Glomerular visceral epithelial cell (primary cell): ENCODE measurements around the gene CNOT1.

Experiments
- DNase-seq: peaks from one replicate; pipeline ENCODE4 v3.0.0-alpha.2; 2016; ENCODE audit errors: extremely low spot score

CNOT1 gene

DNA sequence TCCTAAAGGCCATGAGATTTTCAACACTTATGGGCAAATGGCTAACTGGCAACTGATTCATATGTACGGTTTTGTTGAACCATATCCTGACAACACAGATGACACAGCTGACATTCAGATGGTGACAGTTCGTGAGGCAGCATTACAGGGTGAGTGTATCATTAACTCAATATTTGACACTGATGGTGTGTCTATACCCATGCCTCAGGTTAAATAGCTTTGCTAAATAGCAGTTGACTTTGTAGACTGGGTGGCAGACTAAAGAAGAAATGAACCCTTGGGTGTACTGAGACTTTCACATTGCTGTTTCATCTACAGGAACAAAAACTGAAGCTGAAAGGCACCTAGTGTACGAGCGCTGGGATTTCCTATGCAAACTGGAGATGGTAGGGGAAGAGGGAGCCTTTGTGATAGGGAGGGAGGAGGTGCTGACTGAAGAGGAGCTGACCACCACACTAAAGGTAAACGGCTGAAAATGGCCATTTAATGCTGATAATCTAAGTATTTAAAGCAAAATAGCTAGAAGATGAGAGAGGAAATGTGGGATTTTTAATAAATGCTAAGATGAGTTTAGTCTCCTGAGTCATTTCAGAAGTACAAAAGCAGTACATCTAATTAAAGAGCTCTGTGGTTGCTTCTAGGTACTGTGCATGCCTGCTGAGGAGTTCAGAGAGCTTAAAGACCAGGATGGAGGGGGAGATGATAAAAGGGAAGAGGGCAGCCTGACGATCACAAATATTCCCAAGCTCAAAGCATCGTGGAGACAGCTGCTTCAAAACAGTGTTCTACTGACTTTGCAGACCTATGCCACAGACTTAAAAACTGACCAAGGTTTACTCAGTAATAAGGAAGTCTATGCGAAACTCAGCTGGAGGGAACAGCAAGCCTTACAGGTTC, 111.3 kb downstream of the CNOT1 start:
- DNase-seq = no peak

DNA sequence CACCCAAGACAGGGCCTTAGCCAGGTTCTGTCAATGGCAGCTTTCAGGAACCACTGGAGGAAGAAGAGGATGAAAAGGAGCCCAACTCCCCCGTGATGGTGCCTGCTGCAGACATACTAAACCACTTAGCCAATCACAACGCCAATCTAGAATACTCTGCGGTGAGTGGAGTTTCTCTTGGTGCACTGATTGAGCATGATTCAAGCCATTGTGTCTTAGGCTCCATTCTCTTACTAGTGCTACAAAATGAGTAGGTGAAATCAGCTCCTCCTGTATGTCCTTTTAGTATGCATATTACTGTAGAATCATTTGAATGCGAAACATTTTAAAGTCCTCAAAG, 112.9 kb downstream of the CNOT1 start:
- no peak for DNase-seq

DNA sequence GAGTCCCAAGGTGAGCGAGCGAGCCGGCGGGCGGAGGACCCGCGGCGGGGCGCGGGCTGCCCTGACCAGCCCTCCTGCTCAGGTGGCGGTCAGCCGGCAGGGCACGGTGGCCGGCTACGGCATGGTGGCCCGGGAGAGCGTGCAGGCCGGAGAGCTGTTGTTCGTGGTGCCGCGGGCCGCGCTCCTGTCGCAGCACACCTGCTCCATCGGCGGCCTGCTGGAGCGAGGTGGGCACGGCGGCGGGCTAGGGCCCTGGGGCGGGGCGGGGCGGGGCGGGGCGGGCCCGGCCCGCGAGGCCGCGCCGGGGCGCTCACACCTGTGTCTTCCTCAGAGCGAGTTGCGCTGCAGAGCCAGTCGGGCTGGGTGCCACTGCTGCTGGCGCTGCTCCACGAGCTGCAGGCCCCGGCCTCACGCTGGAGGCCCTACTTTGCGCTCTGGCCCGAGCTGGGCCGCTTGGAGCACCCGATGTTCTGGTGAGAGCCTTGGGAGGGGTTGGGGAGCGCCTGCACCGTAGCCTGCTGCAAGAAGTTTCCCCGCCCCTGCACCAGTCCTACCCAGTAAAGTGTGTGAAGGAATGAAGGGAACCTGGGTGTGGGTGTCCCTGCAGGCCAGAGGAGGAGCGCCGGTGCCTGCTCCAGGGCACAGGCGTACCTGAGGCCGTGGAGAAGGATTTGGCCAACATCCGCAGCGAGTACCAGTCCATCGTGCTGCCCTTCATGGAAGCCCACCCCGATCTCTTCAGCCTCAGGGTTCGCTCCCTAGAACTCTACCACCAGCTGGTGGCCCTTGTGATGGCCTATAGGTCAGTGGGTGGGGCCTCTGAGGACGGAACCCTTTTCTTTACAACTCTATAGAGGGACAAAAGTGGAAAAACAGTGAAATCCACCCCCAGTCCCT, 113.5 kb downstream of the CNOT1 start:
- DNase-seq = peak; percentile 44

DNA sequence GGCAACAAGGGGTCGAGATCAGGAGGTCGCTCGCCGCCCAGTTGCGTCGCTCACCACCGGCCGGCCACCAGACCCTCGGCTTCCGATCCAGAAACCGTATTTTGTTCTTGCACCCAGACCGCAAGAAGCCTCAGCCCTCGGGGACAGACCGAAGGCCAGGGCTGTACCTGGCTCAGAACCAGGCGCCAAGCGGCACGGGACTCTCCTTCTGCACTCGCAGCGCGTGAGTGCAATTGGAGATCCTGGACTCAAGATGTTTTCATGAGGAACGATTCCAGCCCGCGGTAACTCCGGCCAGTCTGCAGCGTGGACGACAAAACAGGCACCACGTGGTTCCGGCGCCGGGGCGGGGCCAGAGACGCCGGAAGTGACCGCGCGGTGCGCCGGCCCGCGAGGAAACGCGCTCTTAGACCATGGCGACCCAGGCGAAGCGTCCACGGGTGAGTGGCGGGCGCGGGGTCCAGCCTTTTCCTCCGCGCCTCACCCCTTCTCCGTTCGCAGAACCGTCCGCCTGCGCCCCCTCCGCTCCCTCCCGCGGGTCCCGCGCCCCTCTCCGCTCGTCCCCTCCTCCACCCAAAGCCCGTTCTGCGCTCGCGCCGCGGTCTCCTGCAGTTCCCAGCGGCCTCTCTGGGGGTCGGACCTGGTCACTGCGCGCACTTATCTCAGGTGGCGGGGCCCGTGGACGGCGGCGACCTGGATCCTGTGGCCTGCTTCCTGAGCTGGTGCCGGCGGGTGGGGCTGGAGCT, 114.3 kb downstream of the CNOT1 start, which contains the start of gene SETD6:
Gene SETD6, plus strand, starts transcription at position 393 of the 746 bp plus-strand sequence. Its CDS starts 21 bp downstream, at position 414.
- peak; percentile 80 for DNase-seq

DNA sequence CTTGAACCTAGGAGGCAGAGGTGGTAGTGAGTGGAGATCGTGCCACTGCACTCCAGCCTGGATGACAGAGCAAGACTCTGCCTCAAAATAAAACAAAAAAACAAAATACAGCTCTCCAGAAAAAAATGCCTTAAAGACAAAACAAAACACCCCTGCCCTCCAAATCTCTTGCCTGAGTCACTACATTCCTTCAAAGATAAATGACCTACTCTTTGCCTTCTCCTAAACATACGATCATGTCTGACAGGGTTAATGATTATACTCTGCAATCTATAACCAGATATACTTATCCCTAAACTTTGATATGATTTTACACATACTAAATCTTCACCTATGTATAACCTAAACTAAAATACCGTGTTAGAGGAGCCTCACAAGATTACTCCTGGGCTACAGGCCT, 115.8 kb downstream of the CNOT1 start:
- no peak for DNase-seq

DNA sequence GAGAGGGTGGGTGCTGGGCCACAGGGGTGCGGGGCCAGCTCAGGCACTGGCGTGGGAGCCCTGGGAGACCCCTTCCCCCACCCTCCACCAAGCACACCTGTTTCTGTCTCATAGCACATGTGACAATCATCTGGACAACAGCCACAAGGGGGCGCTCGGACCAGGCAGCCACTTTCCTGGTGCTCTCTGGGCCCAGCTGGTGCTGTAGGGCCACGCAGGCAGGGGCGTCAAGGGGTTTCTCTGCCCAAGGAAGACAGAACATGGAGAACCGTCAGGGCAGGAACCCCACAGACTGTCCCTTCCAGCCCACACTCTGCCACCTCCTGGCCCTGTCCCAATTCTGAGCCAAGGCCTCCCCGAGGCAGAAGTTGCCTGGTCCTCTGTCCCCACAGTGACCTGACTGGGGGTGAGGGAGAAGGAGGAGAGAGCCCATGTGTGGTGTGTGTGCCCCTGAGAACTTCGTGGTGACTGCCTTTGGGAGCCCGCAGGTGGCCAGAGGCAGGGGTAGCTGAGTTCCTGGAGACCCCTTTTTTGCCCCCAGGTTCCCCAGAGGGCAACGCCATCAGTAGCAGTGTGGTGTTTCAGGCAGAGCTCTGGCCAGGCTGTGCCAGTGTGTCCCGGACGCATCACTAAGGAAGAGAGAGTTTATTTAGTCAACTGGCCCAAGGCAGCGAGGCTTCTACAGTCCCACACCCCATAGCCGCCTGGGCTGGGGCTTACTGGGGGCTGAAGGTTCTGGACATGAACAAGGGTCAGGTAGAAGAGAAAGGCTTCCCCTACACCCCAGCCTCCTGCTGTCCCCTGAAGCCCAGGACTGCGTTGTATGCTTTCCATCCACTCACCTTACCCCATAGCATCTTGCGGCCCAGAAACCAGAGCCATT, 117.5 kb downstream of the CNOT1 start:
- DNase-seq = peak; percentile 61

DNA sequence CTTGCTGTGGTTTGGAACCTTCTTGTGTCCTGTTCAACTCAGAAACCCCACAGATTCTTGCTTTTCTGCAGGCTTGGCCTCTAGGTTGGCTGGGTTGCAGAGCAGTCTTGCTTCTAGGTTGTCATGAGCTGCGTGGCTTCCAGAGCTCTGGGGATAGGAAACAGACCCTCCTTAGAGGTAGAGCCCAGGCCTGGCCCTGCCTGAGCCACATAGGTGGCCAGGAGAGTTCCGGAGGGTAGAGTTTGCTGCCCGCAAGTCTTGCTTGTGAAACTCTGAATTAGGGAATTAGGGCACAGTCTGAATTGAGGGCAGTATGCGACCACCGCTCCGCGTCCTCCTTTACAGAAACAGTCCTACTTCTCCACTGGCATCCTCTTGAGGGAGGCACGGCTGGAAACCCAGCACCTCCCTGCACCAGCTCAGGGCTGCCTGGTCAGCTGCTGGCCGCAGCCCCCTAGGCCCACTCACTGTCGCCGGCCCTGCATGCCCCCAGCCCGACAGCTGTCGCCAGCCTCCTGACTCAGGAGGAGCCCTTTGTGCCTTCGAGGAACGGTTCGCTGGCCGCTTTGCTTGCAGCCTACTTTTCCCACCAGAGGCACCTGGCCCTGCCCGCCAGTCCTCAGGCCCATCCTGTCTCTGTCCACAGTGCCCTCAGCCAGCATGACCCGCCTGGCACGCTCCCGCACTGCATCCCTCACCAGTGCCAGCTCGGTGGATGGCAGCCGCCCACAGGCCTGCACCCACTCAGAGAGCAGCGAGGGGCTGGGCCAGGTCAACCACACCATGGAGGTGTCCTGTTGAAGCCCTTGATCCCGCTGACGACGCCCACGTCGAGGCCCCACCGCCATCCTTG, 118.6 kb downstream of the CNOT1 start:
- DNase-seq = no peak

DNA sequence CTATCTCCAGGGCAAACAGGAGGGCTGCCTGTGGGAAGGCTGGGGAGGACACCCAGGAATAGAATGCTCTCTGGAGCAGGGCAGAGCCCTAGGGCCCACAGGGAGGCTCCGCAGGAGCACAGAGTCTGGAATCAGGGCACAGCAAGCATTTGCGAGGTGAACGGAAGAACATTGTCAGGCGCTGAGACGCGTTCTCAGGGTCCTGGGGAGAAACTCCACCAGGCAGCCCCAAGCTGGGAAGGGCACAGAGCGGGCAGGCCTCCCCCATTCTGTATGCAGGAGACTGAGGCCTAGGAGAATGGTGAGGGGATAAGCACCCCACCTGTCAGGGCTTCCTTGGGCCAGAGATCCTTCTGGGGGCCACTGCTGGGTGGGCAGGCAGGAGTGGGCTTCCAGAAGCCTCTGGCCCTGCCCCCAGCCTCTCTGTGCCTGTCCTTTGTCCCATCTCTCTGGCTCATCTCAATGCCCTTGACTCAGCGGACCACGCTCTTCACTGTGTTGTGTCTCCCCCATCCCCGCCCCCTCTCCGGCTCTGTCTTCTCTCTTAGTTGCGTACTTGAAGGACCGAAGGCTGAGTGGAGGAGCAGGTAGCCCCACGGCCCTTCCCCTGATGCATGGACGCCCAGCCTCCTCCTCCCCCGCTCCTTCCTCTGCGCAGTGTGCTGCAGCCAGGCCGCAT, 119.4 kb downstream of the CNOT1 start:
- no peak for DNase-seq

DNA sequence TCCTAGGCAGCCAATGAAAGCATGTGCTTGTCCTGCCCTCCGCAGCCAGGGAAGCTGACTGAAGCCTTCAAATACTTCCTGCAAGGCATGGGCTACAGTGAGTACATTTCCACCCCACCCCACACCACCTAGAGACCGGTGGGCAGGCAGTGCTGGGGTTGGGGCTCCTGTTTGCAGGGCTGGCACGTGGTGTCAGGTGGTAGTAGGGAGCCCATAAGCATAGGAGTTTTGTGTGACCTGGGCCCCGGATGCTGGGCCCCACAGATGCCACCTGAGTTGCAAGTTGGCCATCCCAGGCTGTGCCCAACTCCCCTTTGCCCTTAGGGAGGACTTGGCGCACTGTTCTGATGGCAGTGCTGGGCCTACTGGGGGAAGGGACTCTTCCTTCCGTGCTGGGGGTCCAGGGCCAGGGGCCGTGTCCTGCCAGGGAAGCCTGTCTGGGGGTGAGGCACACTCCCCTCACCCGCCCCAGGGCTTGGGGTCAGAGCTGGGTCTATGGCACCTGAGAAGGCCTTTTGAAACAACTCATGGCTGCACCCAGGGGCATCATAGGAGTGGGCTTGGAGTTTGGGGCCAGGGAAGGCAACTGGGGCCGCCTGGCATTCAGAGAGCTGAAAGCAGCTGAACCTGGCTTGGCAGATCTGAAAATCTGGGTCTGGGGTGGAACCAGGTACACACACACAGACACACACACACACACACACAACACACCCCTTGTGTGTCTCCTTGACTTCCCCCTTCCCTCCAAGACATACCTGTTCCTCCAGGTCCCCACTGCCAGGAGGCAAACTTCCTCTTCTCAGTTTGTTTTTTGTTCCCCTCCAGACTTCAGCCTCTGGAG, 120.2 kb downstream of the CNOT1 start:
- no peak for DNase-seq

DNA sequence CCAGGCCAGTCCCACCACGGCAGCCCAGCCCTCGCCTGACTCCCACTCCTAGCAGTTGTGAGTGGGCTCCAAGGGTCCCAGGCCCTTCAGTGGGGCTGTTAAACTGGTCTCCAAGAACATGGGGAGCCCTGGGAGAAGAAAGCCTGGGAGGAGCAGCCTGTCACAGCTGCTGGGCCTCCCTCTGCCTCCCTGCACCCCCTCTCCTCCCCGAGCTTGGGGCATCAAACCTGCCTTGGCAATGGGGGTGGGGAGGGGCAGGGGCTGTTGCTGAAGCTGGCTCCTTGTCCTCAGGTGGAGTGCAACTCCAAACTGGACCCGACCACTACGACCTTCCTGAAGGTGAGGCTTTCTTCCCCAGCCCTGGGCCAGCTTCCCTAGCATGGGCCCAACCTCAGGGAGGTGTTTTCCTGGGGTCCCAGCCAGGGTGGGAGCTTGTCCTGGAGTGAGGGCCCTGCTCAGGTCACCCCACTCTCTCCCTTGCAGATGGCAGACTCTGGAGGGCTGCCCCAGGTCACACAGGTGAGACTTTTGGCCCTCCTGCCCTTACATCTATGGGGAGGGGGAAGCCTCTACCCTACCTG, 120.9 kb downstream of the CNOT1 start:
- DNase-seq = no peak

DNA sequence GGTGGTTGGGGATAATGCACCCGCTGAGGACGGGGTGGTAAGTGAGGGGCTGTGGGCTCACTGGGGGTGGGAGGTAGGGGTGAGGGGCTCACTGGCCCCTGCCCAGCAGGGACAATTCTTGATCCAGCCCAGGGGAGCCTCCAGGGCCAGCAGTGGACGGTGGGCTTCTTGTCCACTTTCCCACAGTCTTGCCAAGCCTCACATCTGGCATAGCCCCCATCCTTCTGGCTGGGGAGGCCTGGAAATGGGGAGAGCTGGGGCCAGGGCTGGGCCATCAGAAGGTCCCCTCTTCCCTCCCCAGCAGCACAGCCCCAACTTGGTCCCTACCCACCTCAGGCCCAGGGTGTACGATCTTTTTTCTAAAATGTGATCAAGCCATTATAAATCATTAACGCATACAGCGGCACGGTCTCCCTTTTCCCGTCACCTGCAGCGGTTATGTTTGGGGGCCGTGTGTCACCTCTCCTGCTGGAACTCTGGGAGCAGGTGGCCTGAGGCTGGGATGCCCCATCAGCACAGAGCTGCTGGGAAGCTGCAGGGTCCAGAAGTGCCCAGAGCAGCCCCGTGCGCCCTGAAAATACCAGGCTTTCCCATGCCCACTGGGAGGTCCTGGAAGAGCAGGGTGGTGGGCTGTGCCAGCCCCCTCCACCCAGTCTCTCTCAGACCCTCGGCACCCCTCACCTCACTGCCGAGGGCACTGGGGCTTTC, 121.5 kb downstream of the CNOT1 start:
- DNase-seq = no peak

DNA sequence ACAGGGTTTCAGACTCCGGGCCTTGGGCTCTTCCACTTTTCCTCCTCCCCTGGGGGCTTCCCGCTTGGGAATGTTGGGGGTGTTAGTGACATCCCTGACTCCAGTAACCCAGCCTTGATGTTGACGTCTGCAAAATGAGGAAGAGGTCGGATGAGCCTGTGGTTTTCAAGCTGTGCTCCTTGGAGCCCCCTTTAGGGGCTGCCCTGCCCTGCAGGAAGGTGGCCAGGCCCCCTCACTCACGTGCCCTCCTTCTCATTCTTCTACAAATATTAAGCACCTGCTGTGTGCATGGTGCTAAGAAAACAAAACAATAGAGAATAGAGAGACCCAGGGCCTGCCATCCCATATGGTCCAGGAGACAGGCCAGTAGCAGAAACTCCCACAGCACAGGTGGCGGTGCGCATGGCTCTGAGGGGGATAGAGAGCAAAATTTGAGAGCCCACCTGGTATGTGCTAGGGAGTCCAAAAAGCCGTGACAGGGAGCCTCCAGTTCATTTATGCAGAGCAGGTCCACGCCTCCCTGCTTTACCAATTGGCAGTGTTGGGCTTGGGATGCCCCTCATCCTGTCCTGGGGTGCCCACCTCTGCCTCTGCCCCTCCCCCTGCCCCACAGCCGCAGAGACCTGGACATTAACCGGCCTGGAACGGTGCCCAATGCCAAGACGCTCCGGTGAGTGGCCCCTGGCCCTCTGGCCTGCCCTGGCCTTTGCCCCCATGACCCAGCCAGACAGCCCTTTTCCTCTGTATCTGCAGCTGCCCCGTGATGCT, 122.2 kb downstream of the CNOT1 start:
- DNase-seq = no peak

DNA sequence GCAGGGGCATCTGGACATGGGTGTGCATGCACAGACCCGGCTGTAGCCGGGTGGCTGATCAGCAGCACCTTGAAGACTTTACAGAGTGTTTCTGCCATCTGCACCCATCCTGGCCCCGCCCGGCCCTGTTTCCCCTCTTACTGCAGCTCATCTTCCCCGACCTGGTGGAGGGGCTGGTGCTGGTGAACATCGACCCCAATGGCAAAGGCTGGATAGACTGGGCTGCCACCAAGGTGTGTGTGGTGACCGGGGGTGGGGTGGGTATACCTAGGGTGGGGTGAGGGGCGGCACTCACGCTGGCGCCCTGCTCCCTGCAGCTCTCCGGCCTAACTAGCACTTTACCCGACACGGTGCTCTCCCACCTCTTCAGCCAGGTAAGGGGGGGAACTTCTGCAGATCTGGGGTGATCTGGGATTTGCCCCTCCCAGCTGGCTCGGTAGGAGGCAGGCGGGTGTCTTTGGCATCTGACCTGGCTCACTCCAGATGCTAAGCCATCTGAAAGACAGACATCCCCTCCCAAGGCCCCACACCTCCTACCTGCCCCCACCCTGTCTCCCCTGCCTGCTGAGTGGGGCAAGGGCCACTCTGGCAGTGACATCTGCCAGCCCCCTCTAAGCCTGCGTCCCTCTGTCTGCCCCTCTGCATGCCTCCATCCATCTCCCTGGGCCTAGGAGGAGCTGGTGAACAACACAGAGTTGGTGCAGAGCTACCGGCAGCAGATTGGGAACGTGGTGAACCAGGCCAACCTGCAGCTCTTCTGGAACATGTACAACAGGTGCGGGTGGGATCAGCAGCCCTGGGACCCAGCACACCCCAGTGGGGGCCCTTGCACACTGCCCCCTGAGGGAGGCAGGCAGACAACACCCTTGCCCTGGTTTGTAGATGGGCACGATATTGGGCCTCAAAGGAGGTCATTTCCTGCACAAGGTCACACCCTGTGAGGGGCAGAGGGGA, 123.1 kb downstream of the CNOT1 start:
- no peak for DNase-seq

DNA sequence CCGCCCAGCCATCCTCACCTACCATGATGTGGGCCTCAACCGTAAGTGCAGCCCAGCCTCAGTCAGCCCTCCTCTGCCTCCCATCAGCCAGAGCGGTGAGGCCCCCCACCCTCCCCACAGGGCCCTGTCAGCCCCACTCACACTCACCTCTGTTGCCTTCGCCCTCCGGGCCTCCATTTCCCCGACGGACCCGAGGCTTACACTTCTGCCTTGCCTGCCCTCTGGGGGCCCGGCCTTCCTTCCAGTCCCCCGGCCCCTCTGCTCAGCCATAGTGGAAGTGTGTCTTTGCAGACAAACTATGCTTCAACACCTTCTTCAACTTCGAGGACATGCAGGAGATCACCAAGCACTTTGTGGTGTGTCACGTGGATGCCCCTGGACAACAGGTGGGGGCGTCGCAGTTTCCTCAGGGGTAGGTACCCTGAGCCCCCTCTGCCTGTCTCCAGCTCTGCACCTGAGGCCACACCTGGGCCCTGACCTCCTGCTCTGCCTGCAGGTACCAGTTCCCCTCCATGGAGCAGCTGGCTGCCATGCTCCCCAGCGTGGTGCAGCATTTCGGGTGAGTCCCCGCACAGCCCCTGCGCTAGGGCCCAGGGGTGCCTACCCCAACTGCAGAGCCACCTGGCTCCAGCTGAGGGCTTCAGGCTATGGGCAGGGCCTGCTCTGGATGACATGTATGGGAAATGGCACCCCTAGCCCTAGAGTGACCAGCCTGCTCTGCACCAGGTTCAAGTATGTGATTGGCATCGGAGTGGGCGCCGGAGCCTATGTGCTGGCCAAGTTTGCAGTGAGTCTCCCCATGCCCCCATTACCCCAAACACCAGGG, 125.5 kb downstream of the CNOT1 start:
- no peak for DNase-seq
